ENCODE data around the gene HCAR3. TPM values are rescaled to one million over a fixed set of nuclear protein-coding genes. Genes with fewer than 3 reads are reported as not detected.

The HCAR3 gene
- total and polyA plus RNA-seq, 2 of the 8 experiments (the other 6 are each of a cell fraction or from before 2014, with no cell fraction given): not detected

- TF ChIP-seq CHD7 (IDR thresholded peaks at IDR 0.05; ENCODE audit: insufficient replicate concordance, low read length) (no peak), CHD1 (IDR thresholded peaks at IDR 0.05; ENCODE audit: low read depth, low read length) (no peak), FOSL1 (IDR thresholded peaks at IDR 0.05; ENCODE audit: insufficient read depth, low read depth, low read length) (no peak), MAX (IDR thresholded peaks at IDR 0.05) (no peak), GABPA (IDR thresholded peaks at IDR 0.05; ENCODE audit: borderline replicate concordance, insufficient read depth, low read length) (no peak), KDM5A (IDR thresholded peaks at IDR 0.05; ENCODE audit: low read length) (no peak), CBX8 (IDR thresholded peaks at IDR 0.05; ENCODE audit: borderline replicate concordance, low read depth, low read length) (no peak), CTCF (IDR thresholded peaks at IDR 0.05; ENCODE audit: control extremely low read depth in 1 of 3, insufficient read depth in 1 of 3, low read depth in 1 of 3, low read length in 3 of 3) (no peak)
Measured at GRCh38 chr12:122754790-122755189, 38.2 kb upstream of the HCAR3 start (continued).

Measured in H1 (cell line).